ENCODE data around the gene TPGS1. TPM values are rescaled to one million over a fixed set of nuclear protein-coding genes. Genes with fewer than 3 reads are reported as not detected.
A peak's percentile ranks its signal among the peaks of the same experiment; 100 is the strongest.

Gene TPGS1
- total and polyA plus RNA-seq, 2 donors (not counting 3 experiments of a cell fraction or from before 2014, with no cell fraction given), result 20.9 to 24.7 TPM

DNA sequence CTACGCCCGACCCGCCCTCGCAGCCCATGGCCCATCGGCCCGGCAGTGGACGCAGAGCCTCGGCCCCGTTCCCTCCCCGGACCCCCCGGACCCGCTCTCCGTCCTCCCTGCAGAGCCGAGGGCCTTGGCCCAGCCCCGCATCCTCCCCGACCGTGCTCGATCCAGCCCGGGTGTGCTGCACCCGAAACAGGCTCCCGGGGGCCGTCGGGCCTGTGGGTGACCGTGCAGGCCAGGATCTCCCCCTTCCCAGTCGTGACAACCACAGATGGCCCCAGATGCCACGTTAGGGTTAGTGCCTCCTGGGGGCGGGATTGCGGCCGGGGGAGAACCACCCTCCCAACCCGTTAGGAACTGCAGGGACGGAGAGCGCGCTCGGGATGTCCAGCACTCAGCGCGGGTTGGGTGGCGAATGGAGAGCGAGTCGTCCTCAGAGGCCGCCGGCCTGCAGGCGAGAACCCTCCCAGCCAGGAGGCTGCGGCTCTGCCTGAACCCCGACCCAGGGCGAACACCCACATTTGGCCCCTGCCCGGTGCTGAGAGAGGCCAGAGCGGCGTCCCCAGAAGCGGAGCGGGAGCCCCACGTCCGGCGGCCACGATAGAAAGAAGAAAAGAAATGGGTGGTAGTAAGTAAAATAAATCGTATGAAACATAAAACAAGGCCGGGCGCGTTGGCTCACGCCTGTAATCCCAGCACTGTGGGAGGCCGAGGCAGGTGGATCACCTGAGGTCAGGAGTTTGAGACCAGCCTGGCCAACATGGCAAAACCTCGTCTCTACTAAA lies 17.7 kb upstream of the TPGS1 start:
- H4K20me1 ChIP-seq (replicated peaks; ENCODE audit: control insufficient read depth, extremely low read depth, insufficient read depth, low read length), result no peaks in the 10 kb centered on the region
- H3K9me3 ChIP-seq (replicated peaks; ENCODE audit: control insufficient read depth, insufficient read depth, low read length), result no peaks in the 10 kb centered on the region
- H3K4me3 ChIP-seq (replicated peaks in 1 of 3; ENCODE audit: insufficient read depth in 1 of 3, low read depth in 1 of 3, low read length in 3 of 3), result peak overlapping the region; percentile 25 to 77 (median 53)
- H3K9ac ChIP-seq (replicated peaks; ENCODE audit: extremely low read depth, insufficient read depth, low read length), result peak overlapping the region; percentile 94
- H3K36me3 ChIP-seq (ENCODE audit: control insufficient read depth in 2 of 2, extremely low read depth in 1 of 2, insufficient read depth in 2 of 2, low read length in 2 of 2), result no peaks in the 10 kb centered on the region
- POLR2A ChIA-PET, result interaction anchor here (0.8 kb wide), 1 partner anchor 179 kb away, joined by 3 read pairs; no protein-coding TSS in a partner anchor
- no peaks in the 10 kb centered on the region for H3K9me1 ChIP-seq (replicated peaks; ENCODE audit: control insufficient read depth, extremely low read depth, insufficient read depth, low read length)
- no peak overlapping the region for H3K27ac ChIP-seq (ENCODE audit: insufficient read depth, low read depth, low read length)
- dilution Hi-C loops (cut with MboI; ENCODE audit: extremely low pct_ligation_motif_present, low sequenced_read_pairs), result no loop called here
- H3K4me1 ChIP-seq (ENCODE audit: control insufficient read depth, extremely low read depth, insufficient read depth, low read length), result peaks cover 7% of the 10 kb centered on the region
- FAIRE-seq, result no peak
- BruUV-seq (replicated peaks), result no TSS peak
- peak; percentile 28 for DNase-seq (ENCODE audit: low read depth, low spot score)
- CTCF ChIA-PET, result interaction anchor here (1.0 to 1.4 kb wide), 3 partner anchors 17 to 21 kb away, joined by 5 to 10 read pairs (median 7); no protein-coding TSS in a partner anchor
- intact Hi-C loops (cut with micrococcal nuclease), result loop anchor here (1.0 to 10.0 kb wide), 3 partner anchors 18 to 147 kb away; partner anchors contain the start of genes MIER2 and TPGS1
- TF ChIP-seq FOS (IDR thresholded peaks at IDR 0.05; ENCODE audit: borderline replicate concordance, insufficient read depth, low read length), result no peak
- TF ChIP-seq GATA2 (IDR thresholded peaks at IDR 0.05; ENCODE audit: insufficient read depth, insufficient read length, low read depth, low read length), result no peak
- TF ChIP-seq, protein P1, sequence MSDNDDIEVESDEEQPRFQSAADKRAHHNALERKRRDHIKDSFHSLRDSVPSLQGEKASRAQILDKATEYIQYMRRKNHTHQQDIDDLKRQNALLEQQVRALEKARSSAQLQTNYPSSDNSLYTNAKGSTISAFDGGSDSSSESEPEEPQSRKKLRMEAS (IDR thresholded peaks at IDR 0.05; ENCODE audit: insufficient read depth, insufficient read length), result no peak
- no peak for TF ChIP-seq POLR2AphosphoS5 (IDR thresholded peaks at IDR 0.05; ENCODE audit: insufficient read depth, low read depth, low read length)
- no peak for TF ChIP-seq POLR2A (IDR thresholded peaks at IDR 0.05; ENCODE audit: low read depth, low read length)
- H2AFZ ChIP-seq (ENCODE audit: low read depth, low read length), result peak overlapping the region; percentile 74
- H3K27me3 ChIP-seq (ENCODE audit: control insufficient read depth in 2 of 2, insufficient read depth in 2 of 2, low read length in 2 of 2), result no peaks in the 10 kb centered on the region
- peak overlapping the region; percentile 70 for H3K4me2 ChIP-seq (ENCODE audit: insufficient read depth, low read length)
- no peaks in the 10 kb centered on the region for H3K79me2 ChIP-seq (ENCODE audit: control insufficient read depth, insufficient read depth, low read length)

DNA sequence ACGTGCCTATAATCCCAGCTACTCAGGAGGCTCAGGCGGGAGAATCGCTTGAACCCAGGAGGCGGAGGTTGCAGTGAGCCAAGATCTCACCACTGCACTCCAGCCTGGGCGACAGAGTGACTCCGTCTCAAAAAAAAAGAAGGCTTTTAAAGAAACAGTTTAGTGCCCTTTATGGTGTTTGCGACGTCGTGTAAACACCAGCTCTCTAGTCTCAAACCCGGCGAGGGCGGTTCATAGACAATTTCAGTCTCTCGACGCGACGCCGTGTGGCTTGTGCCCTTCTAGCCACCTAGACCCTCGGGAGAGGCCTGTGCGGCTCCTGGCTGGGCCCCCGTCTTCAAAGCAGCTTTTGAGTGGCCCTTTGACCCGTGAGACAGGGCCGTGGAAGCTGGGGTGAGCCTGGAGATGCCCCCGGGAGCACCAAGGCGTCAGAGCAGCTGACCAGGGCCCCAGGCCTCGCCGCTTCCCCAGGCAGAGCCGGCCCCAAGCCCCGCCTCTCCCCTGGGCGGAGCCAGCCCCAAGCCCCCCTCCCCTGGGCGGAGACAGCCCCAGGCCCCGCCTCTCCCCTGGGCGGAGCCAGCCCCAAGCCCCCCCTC lies 16.1 kb upstream of the TPGS1 start:
- BruUV-seq (replicated peaks), result no TSS peak
- H3K9ac ChIP-seq (replicated peaks; ENCODE audit: extremely low read depth, insufficient read depth, low read length), result no peak overlapping the region
- FAIRE-seq (no peak), DNase-seq (ENCODE audit: low read depth, low spot score) (no peak)
- no peak overlapping the region for H2AFZ ChIP-seq (ENCODE audit: low read depth, low read length)
- H3K4me2 ChIP-seq (ENCODE audit: insufficient read depth, low read length), result no peak overlapping the region
- no peak overlapping the region for H3K27ac ChIP-seq (ENCODE audit: insufficient read depth, low read depth, low read length)
- dilution Hi-C loops (cut with MboI; ENCODE audit: extremely low pct_ligation_motif_present, low sequenced_read_pairs) (no loop called here), intact Hi-C loops (cut with micrococcal nuclease) (no loop called here)
- TF ChIP-seq MYC (IDR thresholded peaks at IDR 0.05; ENCODE audit: low read depth, low read length), result no peak
- TF ChIP-seq GATA2 (IDR thresholded peaks at IDR 0.05; ENCODE audit: insufficient read depth, insufficient read length, low read depth, low read length), result no peak
- TF ChIP-seq JUN (IDR thresholded peaks at IDR 0.05; ENCODE audit: borderline replicate concordance, insufficient read depth, insufficient read length, low read depth), result no peak
- TF ChIP-seq POLR2AphosphoS5 (IDR thresholded peaks at IDR 0.05; ENCODE audit: insufficient read depth, low read depth, low read length), result no peak
- TF ChIP-seq, protein P2, sequence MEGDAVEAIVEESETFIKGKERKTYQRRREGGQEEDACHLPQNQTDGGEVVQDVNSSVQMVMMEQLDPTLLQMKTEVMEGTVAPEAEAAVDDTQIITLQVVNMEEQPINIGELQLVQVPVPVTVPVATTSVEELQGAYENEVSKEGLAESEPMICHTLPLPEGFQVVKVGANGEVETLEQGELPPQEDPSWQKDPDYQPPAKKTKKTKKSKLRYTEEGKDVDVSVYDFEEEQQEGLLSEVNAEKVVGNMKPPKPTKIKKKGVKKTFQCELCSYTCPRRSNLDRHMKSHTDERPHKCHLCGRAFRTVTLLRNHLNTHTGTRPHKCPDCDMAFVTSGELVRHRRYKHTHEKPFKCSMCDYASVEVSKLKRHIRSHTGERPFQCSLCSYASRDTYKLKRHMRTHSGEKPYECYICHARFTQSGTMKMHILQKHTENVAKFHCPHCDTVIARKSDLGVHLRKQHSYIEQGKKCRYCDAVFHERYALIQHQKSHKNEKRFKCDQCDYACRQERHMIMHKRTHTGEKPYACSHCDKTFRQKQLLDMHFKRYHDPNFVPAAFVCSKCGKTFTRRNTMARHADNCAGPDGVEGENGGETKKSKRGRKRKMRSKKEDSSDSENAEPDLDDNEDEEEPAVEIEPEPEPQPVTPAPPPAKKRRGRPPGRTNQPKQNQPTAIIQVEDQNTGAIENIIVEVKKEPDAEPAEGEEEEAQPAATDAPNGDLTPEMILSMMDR (IDR thresholded peaks at IDR 0.05; ENCODE audit: extremely low read depth in 1 of 2, insufficient read depth in 1 of 2, low read depth in 1 of 2, low read length in 2 of 2), result no peak
- TF ChIP-seq FOS (IDR thresholded peaks at IDR 0.05; ENCODE audit: borderline replicate concordance, insufficient read depth, low read length), result no peak
- no peak for TF ChIP-seq EZH2 (IDR thresholded peaks at IDR 0.05; ENCODE audit: borderline replicate concordance, low read depth, low read length, severe bottlenecking)
- TF ChIP-seq, protein P1 (IDR thresholded peaks at IDR 0.05; ENCODE audit: insufficient read depth, insufficient read length), result no peak
- no peak for TF ChIP-seq POLR2A (IDR thresholded peaks at IDR 0.05; ENCODE audit: low read depth, low read length)
- H3K9me1 ChIP-seq (replicated peaks; ENCODE audit: control insufficient read depth, extremely low read depth, insufficient read depth, low read length), result no peaks in the 10 kb centered on the region
- CTCF ChIA-PET, result interaction anchor here (0.6 to 1.5 kb wide), 3 partner anchors 15 to 35 kb away, joined by 3 to 6 read pairs (median 5); no protein-coding TSS in a partner anchor
- no peaks in the 10 kb centered on the region for H3K79me2 ChIP-seq (ENCODE audit: control insufficient read depth, insufficient read depth, low read length)
- no peak overlapping the region for H3K4me3 ChIP-seq (replicated peaks in 1 of 3; ENCODE audit: insufficient read depth in 1 of 3, low read depth in 1 of 3, low read length in 3 of 3)
- no peaks in the 10 kb centered on the region for H3K9me3 ChIP-seq (replicated peaks; ENCODE audit: control insufficient read depth, insufficient read depth, low read length)
- no peaks in the 10 kb centered on the region for H4K20me1 ChIP-seq (replicated peaks; ENCODE audit: control insufficient read depth, extremely low read depth, insufficient read depth, low read length)
- no peaks in the 10 kb centered on the region for H3K27me3 ChIP-seq (ENCODE audit: control insufficient read depth in 2 of 2, insufficient read depth in 2 of 2, low read length in 2 of 2)
- H3K36me3 ChIP-seq (ENCODE audit: control insufficient read depth in 2 of 2, extremely low read depth in 1 of 2, insufficient read depth in 2 of 2, low read length in 2 of 2), result no peaks in the 10 kb centered on the region
- H3K4me1 ChIP-seq (ENCODE audit: control insufficient read depth, extremely low read depth, insufficient read depth, low read length), result peaks cover 7% of the 10 kb centered on the region
- POLR2A ChIA-PET, result no interaction called here

Measured in endothelial cell of umbilical vein (primary cell).